HCT116 (cell line): Measurements from ENCODE around the gene SLC7A1. TPM values are rescaled to one million over a fixed set of nuclear protein-coding genes. Genes with fewer than 3 reads are reported as not detected.
A peak's percentile ranks its signal among the peaks of the same experiment; 100 is the strongest.

Experiments used
- ATAC-seq: fragments of 200-7000 bp; cut with Tn5 transposase; 2 replicates; pipeline ENCODE4 v1.9.1; 2020; ENCODE audit warnings: mild to moderate bottlenecking, moderate library complexity
- BruUV-seq: library from RNA; stranded (reverse); fragments of 400-500 nt; replicated peaks from 2 replicates; lab custom pipeline; 2021; lab: Mats Ljungman, UMichigan
- CTCF ChIA-PET: fragments of 300-600 bp; sonication (Branson Sonifier 250); formaldehyde crosslinking; loops from one replicate; lab custom pipeline; 2021; ENCODE audit warnings: antibody characterized with exemption; lab: Charles Lee
- POLR2A ChIA-PET: fragments of 300-600, 350-600 bp; sonication (Branson Sonifier 250); formaldehyde crosslinking; loops from one replicate; lab custom pipeline; 2021; ENCODE audit warnings: antibody characterized with exemption; lab: Charles Lee
- RAD21 ChIA-PET, 2 experiments: fragments of 300-600 bp; sonication (Branson Sonifier 250); formaldehyde crosslinking; loops; one replicate each; lab custom pipeline; 2023; ENCODE audit warnings: low total read pairs in 2 of 2; ENCODE audit not compliant: uncharacterized antibody in 2 of 2, unreplicated experiment in 2 of 2, low non-redundant PET in 1 of 2; lab: Charles Lee
- DNase-seq: peaks from one replicate; pipeline ENCODE4 v3.0.0-alpha.2; 2010; ENCODE audit warnings: low read depth, low spot score
- H2AFZ ChIP-seq: fragments of 200-600 bp; shearing (Covaris generic), sonication (generic); 2 replicates; pipeline ENCODE4 v1.6.1; 2017; ENCODE audit warnings: low read depth, mixed run types, mixed read lengths, antibody characterized with exemption, low read length; ENCODE audit not compliant: poor library complexity, severe bottlenecking
- H3K27ac ChIP-seq: 2 replicates; pipeline ENCODE4 v1.5.1; 2012; ENCODE audit warnings: low read depth, low read length
- H3K27me3 ChIP-seq: fragments of 200-600 bp; sonication (generic); 2 replicates; pipeline ENCODE4 v1.6.1; 2016; ENCODE audit warnings: mixed run types, low read length, mixed read lengths; ENCODE audit not compliant: insufficient read depth
- H3K36me3 ChIP-seq, 2 experiments: fragments of 200-500 bp in 1 of 2; fragments of 200-600 bp in 1 of 2; sonication (Bioruptor generic) in 1 of 2; sonication (generic) in 1 of 2; 2 replicates each; pipeline versions ENCODE4 v1.5.1 to v1.6.1; 2014 to 2016; ENCODE audit warnings: low read length in 2 of 2, inconsistent platforms in 1 of 2, mixed read lengths in 1 of 2, mixed run types in 1 of 2; ENCODE audit not compliant: insufficient read depth in 2 of 2, control insufficient read depth in 1 of 2
- H3K4me1 ChIP-seq, 2 experiments: fragments of 200-600 bp in 1 of 2; sonication (generic) in 1 of 2; 2 replicates each; pipeline versions ENCODE4 v1.5.1 to v1.6.1; 2012 to 2017; ENCODE audit warnings: low read length in 2 of 2, inconsistent platforms in 1 of 2, mild to moderate bottlenecking in 1 of 2, mixed read lengths in 1 of 2, mixed run types in 1 of 2, moderate library complexity in 1 of 2; ENCODE audit not compliant: insufficient read depth in 2 of 2, control insufficient read depth in 1 of 2
- H3K4me2 ChIP-seq: fragments of 200-600 bp; sonication (generic); 2 replicates; pipeline ENCODE4 v1.6.1; 2017; ENCODE audit warnings: mixed run types, low read length, mixed read lengths
- H3K4me3 ChIP-seq, 2 experiments: fragments of 200-600 bp in 1 of 2; sonication (generic) in 1 of 2; replicated peaks in 1 of 2; 2 replicates each; pipeline ENCODE4 v1.5.1; 2011 to 2016; ENCODE audit warnings: low read length in 2 of 2, control low read depth in 1 of 2, low read depth in 1 of 2, mild to moderate bottlenecking in 1 of 2, mixed read lengths in 1 of 2, mixed run types in 1 of 2
- H3K79me2 ChIP-seq: fragments of 200-600 bp; sonication (generic); 2 replicates; pipeline ENCODE4 v1.6.1; 2017; ENCODE audit warnings: mild to moderate bottlenecking, mixed run types, low read length, moderate library complexity, mixed read lengths; ENCODE audit not compliant: insufficient read depth
- H3K9ac ChIP-seq: fragments of 200-600 bp; sonication (generic); 2 replicates; pipeline ENCODE4 v1.6.1; 2016; ENCODE audit warnings: low read length, mixed read lengths
- H3K9me2 ChIP-seq: fragments of 200-600 bp; sonication (generic), shearing (Covaris generic); 2 replicates; pipeline ENCODE4 v1.6.1; 2017; ENCODE audit warnings: mixed run types, mild to moderate bottlenecking, moderate library complexity; ENCODE audit not compliant: insufficient read depth
- H3K9me3 ChIP-seq, 2 experiments: fragments of 200-500 bp in 1 of 2; fragments of 200-600 bp in 1 of 2; sonication (Bioruptor generic) in 1 of 2; sonication (generic) in 1 of 2; 2 replicates each; pipeline ENCODE4 v1.6.1; 2014 to 2017; ENCODE audit warnings: low read length in 2 of 2, mixed read lengths in 2 of 2, inconsistent platforms in 1 of 2, low read depth in 1 of 2, mild to moderate bottlenecking in 1 of 2, mixed run types in 1 of 2, moderate library complexity in 1 of 2; ENCODE audit not compliant: control insufficient read depth in 1 of 2, insufficient read depth in 1 of 2
- H4K20me1 ChIP-seq: fragments of 200-600 bp; sonication (generic), shearing (Covaris generic); 2 replicates; pipeline ENCODE4 v1.6.1; 2017; ENCODE audit warnings: mixed run types, mild to moderate bottlenecking, moderate library complexity; ENCODE audit not compliant: insufficient read depth
- ATF3 ChIP-seq: IDR thresholded peaks from 2 replicates; pipeline ENCODE4 v1.6.1; 2012
- CEBPB ChIP-seq: IDR thresholded peaks from 2 replicates; pipeline ENCODE4 v1.6.1; 2012; ENCODE audit warnings: low read depth
- CTCF ChIP-seq, 3 experiments: fragments of 200-600 bp in 1 of 3; sonication (generic) in 1 of 3; IDR thresholded peaks in 2 of 3; conservative IDR thresholded peaks in 1 of 3; 2 replicates each; pipeline ENCODE4 v1.5.1; 2012 to 2017; ENCODE audit warnings: low read depth in 2 of 3, low read length in 2 of 3, antibody characterized with exemption in 1 of 3, borderline replicate concordance in 1 of 3, control low read depth in 1 of 3, mild to moderate bottlenecking in 1 of 3, mixed read lengths in 1 of 3, mixed run types in 1 of 3, moderate library complexity in 1 of 3; ENCODE audit not compliant: insufficient read depth in 1 of 3
- POLR2AphosphoS5 ChIP-seq: IDR thresholded peaks from 2 replicates; pipeline ENCODE4 v1.6.1; 2011; ENCODE audit warnings: mild to moderate bottlenecking, low read depth, low read length, moderate library complexity
- RAD21 ChIP-seq: IDR thresholded peaks from 2 replicates; pipeline ENCODE4 v1.6.1; 2012; ENCODE audit warnings: low read depth, mild to moderate bottlenecking
- ZNF274 ChIP-seq: fragments of 200-500 bp; sonication (Bioruptor generic); IDR thresholded peaks from 2 replicates; pipeline ENCODE4 v1.6.1; 2014; ENCODE audit warnings: mild to moderate bottlenecking, low read depth, low read length, inconsistent platforms
- intact Hi-C: fragments of 100-400 bp; cut with micrococcal nuclease; formaldehyde crosslinking; loops from 2 replicates; pipeline ENCODE4 v1.10.0; 2022
- total RNA-seq: library from RNA; stranded (reverse); gene quantifications from one replicate; pipeline ENCODE4 v1.2.1, GENCODE V29; 2021; ENCODE audit not compliant: unreplicated experiment

SLC7A1 gene
- total RNA-seq, 1 experiment from 2014 or later, result 124 TPM

- Histone ChIP-seq H3K9me2 (no peaks in the 10 kb centered on the region), H3K27me3 (no peaks in the 10 kb centered on the region), H3K9me3 (no peaks in the 10 kb centered on the region), H3K4me1 (no peaks in the 10 kb centered on the region), H3K4me3 (no peak overlapping the region), H3K36me3 (no peaks in the 10 kb centered on the region; a peak in 1 of 4 replicates), H4K20me1 (no peaks in the 10 kb centered on the region), H3K79me2 (no peaks in the 10 kb centered on the region), H3K4me2 (no peak overlapping the region), H3K27ac (no peak overlapping the region), H3K9ac (no peak overlapping the region), H2AFZ (no peak overlapping the region)
- ChIA-PET POLR2A (no interaction called here), CTCF (interaction anchor here (0.6 to 3.5 kb wide), 21 partner anchors 8 to 624 kb away, joined by 3 to 25 read pairs (median 4); no protein-coding TSS in a partner anchor), RAD21 (interaction anchor here (1.1 to 1.9 kb wide), 2 partner anchors 199 kb away, joined by 3 to 7 read pairs; no protein-coding TSS in a partner anchor)
- ATAC-seq, result peak; percentile 92
- intact Hi-C loops, result loop anchor here (1.0 to 2.0 kb wide), 3 partner anchors 200 to 604 kb away; no protein-coding TSS in a partner anchor
- peak; percentile 24 for DNase-seq
- TF ChIP-seq CTCF (IDR thresholded peaks at IDR 0.05 in 2 of 3, conservative IDR thresholded peaks at IDR 0.05 in 1 of 3; ENCODE audit: borderline replicate concordance in 1 of 3, insufficient read depth in 1 of 3, low read depth in 2 of 3, low read length in 2 of 3), result peak; percentile 45 to 98 (median 97); a peak in 5 of 6 replicates
- TF ChIP-seq ZNF274, result no peak
- peak; percentile 82 for TF ChIP-seq RAD21
- no peak for TF ChIP-seq CEBPB
- TF ChIP-seq POLR2AphosphoS5, result peak; percentile 36; the same call in 1 of the 2 replicates
- no TSS peak for BruUV-seq
Measured at GRCh38 chr13:29508130-29508875, 87.2 kb downstream of the SLC7A1 start.

DNA sequence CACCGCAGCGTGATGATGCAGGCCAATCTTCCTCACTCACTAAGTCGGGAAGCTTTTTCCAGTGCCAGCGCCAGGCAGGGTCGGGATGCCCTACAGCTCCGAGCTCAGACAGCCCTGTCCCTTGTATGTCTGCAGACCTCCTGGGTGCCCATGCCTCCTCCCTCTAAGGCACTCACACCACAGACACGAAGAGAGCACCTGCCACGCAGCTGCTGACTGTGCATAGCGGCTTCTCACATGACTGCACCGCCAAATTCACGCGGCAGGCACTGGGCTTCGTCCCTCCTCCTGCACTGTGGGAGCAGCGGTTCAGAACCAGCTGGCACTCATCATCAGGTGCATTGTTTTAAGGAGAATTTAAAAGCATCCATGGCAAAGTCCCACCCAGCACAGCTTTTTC, 88.1 kb downstream of the SLC7A1 start:
- BruUV-seq, result no TSS peak
- no peak for ATAC-seq
- H3K9ac ChIP-seq, result no peak overlapping the region

More for the DNA sequence above, 88.1 kb downstream of the SLC7A1 start:
- TF ChIP-seq ATF3 (no peak), POLR2AphosphoS5 (no peak)
- CTCF ChIA-PET, result interaction anchor here (1.1 to 3.5 kb wide), 4 partner anchors 9 to 200 kb away, joined by 4 to 25 read pairs (median 12); no protein-coding TSS in a partner anchor
- H3K4me3 ChIP-seq, result no peak overlapping the region
- H3K4me1 ChIP-seq, result no peaks in the 10 kb centered on the region
- H3K79me2 ChIP-seq, result no peaks in the 10 kb centered on the region
- DNase-seq, result no peak
- intact Hi-C loops, result no loop called here
- H2AFZ ChIP-seq, result no peak overlapping the region
- no peak overlapping the region for H3K27ac ChIP-seq
- no peaks in the 10 kb centered on the region for H3K9me3 ChIP-seq
- RAD21 ChIA-PET, result no interaction called here
- POLR2A ChIA-PET, result no interaction called here
- no peaks in the 10 kb centered on the region for H3K27me3 ChIP-seq
- no peak overlapping the region for H3K4me2 ChIP-seq
- no peaks in the 10 kb centered on the region for H3K9me2 ChIP-seq
- H3K36me3 ChIP-seq, result no peaks in the 10 kb centered on the region
- no peaks in the 10 kb centered on the region for H4K20me1 ChIP-seq
